NB4 (cell line): ENCODE data around the gene CDH13.
A peak's percentile ranks its signal among the peaks of the same experiment; 100 is the strongest.

ENCODE experiments used
- DNase-seq: peaks from one replicate; pipeline ENCODE4 v3.0.0; 2010; ENCODE audit warnings: low read depth
- H3K4me3 ChIP-seq: one replicate; pipeline ENCODE4 v1.5.1; 2011; ENCODE audit warnings: mild to moderate bottlenecking, low read depth, low read length, moderate library complexity
- CTCF ChIP-seq: IDR thresholded peaks from one replicate; pipeline ENCODE4 v1.5.1; 2012; ENCODE audit warnings: low read depth, low read length
- MAX ChIP-seq: IDR thresholded peaks from 2 replicates; pipeline ENCODE4 v1.6.1; 2011; ENCODE audit warnings: low read depth, low read length
- MYC ChIP-seq: IDR thresholded peaks from 2 replicates; pipeline ENCODE4 v1.6.1; 2011; ENCODE audit warnings: low read depth, low read length
- POLR2A ChIP-seq: IDR thresholded peaks from 2 replicates; pipeline ENCODE4 v1.6.1; 2011; ENCODE audit warnings: mild to moderate bottlenecking; ENCODE audit not compliant: insufficient read length; ENCODE audit errors: extremely low read depth

Gene CDH13

GRCh38 chr16:83206426-83206825, 579.7 kb downstream of the CDH13 start:
- TF ChIP-seq MAX (no peak), CTCF (no peak), POLR2A (no peak), MYC (no peak)
- H3K4me3 ChIP-seq: no peak overlapping the region
- peak; percentile 12 for DNase-seq

- no peak for DNase-seq
- H3K4me3 ChIP-seq: no peak overlapping the region
- TF ChIP-seq CTCF (no peak), MAX (no peak), POLR2A (no peak), MYC (no peak)
These were observed 584.9 kb downstream of the CDH13 start for GRCh38 chr16:83211711-83212110.

GRCh38 chr16:83212301-83212841, 585.6 kb downstream of the CDH13 start:
- TF ChIP-seq MYC: no peak
- TF ChIP-seq POLR2A: no peak
- TF ChIP-seq MAX: no peak
- no peak for TF ChIP-seq CTCF
- no peak for DNase-seq
- H3K4me3 ChIP-seq: no peak overlapping the region

GRCh38 chr16:83214671-83215070, 587.9 kb downstream of the CDH13 start:
- TF ChIP-seq CTCF (no peak), MAX (no peak), MYC (no peak), POLR2A (no peak)
- no peak for DNase-seq
- H3K4me3 ChIP-seq: no peak overlapping the region

- peak; percentile 85 for TF ChIP-seq CTCF
- TF ChIP-seq POLR2A: no peak
- peak; percentile 68 for DNase-seq
- H3K4me3 ChIP-seq: no peak overlapping the region
These were observed 588.7 kb downstream of the CDH13 start for GRCh38 chr16:83215406-83216001.

- no peak for DNase-seq
- TF ChIP-seq MAX (no peak), POLR2A (no peak), CTCF (no peak), MYC (no peak)
- no peak overlapping the region for H3K4me3 ChIP-seq
These were observed 592.5 kb downstream of the CDH13 start for GRCh38 chr16:83219285-83219684.
